SU-DHL-6 (cell line): Measurements from ENCODE around the gene KCNF1.

Experiments used
- EZH2phosphoT487 ChIP-seq: fragments of 200-600 bp; sonication (generic), shearing (Covaris generic); conservative IDR thresholded peaks from 2 replicates; pipeline ENCODE4 v1.6.1; 2018; ENCODE audit warnings: mild to moderate bottlenecking, antibody characterized with exemption, low read length, moderate library complexity, mixed read lengths
- TF ChIP-seq, protein P1 (sequence below): fragments of 200-600 bp; sonication (generic); IDR thresholded peaks from one replicate; pipeline ENCODE4 v1.5.1; 2017; ENCODE audit warnings: antibody characterized with exemption, mild to moderate bottlenecking, low read length, moderate library complexity; ENCODE audit not compliant: insufficient read depth, poor library complexity, severe bottlenecking

DNA sequence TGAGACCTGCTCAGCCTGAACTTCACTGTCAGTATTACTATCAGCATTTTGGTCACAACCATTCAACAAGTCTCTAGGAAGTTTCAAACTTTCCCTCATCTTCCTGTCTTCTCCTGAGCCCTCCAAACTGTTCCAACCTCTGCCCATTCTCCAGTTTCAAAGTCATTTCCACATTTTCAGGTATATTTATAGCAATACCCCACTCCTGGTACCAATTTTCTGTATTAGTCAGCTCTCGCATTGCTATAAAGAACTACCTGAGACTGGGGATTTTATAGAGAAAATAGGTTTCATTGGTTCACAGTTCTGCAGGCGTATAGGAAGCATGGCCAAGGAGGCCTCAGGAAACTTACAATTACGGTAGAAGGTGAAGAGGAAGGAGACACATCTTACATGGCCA lies 27.3 kb downstream of the KCNF1 start:
- TF ChIP-seq, protein P1, sequence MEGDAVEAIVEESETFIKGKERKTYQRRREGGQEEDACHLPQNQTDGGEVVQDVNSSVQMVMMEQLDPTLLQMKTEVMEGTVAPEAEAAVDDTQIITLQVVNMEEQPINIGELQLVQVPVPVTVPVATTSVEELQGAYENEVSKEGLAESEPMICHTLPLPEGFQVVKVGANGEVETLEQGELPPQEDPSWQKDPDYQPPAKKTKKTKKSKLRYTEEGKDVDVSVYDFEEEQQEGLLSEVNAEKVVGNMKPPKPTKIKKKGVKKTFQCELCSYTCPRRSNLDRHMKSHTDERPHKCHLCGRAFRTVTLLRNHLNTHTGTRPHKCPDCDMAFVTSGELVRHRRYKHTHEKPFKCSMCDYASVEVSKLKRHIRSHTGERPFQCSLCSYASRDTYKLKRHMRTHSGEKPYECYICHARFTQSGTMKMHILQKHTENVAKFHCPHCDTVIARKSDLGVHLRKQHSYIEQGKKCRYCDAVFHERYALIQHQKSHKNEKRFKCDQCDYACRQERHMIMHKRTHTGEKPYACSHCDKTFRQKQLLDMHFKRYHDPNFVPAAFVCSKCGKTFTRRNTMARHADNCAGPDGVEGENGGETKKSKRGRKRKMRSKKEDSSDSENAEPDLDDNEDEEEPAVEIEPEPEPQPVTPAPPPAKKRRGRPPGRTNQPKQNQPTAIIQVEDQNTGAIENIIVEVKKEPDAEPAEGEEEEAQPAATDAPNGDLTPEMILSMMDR = no peak
- TF ChIP-seq EZH2phosphoT487 = no peak
